ENCODE data around the gene CCDC57.
A peak's percentile ranks its signal among the peaks of the same experiment; 100 is the strongest.

CCDC57 gene

DNA sequence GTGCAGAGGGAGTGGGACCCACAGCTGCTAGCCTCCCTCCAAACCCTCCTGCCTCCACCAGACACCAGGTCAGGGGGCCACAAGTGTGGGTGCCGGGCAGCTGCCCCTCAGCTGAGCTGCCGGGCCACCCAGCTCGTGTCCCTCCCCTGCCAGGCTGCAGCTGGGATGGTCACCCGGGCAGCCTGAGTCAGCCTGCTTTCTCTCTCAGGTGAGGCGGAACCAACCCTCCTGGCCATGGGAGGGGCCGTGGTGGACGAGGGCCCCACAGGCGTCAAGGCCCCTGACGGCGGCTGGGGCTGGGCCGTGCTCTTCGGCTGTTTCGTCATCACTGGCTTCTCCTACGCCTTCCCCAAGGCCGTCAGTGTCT lies 23.1 kb upstream of the CCDC57 start:
- no peak for DNase-seq (ENCODE audit: low spot score)

DNA sequence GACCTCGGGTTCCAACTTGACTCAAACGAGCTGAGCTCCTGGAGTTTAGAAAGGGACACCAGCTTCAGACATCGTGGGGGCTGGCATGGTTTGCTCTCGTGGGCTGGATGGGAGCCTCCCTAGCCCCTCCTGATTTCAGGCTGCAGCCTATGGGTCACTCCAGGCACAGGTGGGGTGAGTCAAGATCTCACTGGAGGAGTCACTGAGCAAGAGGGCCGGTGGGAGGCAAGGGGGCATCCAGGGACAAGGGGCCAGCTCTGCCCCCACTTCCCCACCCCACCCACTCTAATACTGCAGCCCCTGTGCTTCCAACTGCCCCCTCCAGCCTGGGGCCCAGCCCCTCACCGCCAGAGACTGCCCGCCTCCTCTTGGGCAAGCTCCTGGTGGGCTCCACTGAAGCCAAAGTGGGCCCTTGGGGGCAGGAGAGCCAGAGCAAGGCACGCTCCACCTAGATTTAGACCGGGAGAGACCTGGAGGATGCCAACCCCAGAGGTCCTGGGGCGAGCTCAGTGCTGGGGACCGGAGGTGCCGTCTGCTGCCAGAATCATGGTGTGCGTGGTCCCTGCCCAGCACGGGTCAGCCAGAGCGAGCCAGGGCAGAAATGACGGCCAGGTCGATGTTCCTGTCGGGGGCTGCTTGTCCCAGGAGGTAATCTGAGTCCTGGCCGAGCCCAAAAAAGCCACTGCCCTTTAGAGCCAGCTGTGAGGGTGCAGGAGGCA lies 22.6 kb upstream of the CCDC57 start:
- no peak for DNase-seq (ENCODE audit: low spot score)

DNA sequence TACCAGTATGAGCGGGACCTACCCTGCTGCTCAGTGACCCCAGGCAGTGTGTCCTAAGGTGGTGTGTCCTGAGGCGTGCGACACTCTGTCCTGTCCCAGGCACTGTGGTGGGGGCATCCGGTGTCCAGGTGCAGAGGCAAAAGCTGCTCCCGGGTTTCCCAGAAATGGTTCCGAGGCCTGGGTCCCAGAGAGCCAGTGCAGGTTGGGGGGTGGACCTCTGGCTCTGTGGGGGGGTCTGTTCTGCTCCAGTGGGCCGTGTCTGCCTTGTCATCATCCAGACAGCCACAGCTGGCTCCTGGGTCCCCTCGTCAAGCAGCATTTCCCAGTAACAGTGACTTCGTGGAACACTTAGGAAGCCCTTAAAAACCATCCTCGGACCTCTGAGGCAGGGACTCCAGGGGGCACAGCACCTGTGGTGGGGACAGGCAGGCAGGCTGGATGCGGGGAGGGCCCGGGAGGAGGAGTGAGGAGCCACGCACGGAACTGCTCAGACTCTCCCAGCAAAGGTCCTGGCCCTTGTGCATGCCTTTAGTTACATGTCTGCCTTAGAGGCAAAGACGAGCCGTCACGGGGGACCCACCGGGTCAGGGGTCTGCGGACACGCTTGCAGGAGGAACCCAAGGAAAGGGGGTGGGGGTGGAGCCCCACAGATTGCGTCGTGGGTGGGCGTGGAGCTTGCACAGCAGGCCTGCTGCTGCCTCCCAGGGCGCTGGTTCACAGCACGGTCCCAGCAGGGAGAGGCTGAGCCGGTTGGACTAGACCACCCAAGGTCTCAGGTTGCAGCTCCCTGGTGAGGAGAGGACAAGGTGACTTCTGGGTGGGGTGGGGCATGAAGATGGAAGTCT lies 21.8 kb upstream of the CCDC57 start:
- no peak for DNase-seq (ENCODE audit: low spot score)

DNA sequence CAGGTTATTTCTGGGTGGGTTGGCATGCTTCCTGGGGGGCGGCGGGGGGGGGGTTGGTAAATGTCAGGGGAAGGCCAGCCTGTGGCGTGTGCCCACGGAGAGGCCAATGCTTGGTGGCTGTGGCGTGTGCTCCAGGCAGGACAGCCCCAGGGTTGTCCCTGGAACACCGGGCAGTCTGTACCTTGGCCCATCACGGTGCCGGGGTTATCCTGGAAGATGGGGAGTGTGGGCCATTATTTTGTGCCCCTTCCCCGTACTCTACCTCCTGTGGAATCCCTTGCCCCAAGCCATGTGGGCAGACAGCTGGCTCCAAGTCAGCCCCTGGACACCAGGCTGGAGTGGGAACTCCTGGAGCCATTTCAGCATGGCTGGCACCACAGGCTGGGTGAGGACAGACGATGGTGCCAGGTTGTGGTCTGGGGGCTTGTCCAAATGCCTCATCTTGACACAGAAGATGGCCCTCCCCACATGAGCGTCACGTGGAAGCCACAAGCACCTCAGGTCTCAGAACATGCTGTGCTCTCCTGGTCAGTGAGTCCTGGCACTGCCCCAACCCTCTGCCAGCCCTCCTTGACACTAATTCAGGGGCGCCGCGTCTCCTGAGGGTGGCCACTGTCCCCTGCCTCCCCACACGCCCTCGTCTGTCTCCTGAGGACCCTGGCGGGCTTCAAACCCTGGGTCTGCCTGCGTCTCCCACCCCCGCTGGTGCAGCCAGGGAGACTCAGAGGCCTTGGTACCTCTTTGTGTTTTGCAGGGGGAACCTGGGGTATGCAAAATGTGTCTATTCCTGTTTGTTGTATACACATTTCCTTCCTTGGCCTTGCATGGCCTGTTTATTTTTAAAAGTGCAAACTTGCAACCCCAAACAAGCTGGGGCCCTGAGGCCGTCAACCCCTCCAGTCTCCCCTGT lies 20.5 kb upstream of the CCDC57 start:
- DNase-seq (ENCODE audit: low spot score), result no peak

DNA sequence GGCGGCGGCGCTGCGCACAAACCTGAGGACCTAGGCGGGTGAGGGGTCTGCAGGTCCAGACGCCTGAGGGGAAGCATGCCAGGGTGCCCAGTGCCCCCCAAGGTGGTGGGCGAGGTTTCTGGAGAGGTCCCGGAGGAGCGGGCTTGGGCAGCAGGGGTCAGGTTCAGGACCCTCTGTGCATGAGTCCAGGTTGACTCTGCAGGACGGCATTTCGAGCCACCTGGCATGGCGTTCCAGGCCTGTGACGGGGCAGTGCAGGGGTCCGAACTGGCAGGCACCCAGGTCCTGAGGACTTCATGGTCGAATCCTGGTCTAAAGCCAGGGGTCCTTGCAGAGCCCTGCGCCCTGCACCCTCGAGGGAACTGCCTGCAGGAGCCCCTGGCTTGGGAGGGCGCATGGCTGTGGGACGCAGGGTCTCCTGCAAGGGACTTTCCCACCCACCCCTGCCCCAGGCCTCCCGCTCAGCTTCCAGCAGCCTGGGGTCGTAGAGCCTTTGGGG lies 19.7 kb upstream of the CCDC57 start:
- no peak for DNase-seq (ENCODE audit: low spot score)

DNA sequence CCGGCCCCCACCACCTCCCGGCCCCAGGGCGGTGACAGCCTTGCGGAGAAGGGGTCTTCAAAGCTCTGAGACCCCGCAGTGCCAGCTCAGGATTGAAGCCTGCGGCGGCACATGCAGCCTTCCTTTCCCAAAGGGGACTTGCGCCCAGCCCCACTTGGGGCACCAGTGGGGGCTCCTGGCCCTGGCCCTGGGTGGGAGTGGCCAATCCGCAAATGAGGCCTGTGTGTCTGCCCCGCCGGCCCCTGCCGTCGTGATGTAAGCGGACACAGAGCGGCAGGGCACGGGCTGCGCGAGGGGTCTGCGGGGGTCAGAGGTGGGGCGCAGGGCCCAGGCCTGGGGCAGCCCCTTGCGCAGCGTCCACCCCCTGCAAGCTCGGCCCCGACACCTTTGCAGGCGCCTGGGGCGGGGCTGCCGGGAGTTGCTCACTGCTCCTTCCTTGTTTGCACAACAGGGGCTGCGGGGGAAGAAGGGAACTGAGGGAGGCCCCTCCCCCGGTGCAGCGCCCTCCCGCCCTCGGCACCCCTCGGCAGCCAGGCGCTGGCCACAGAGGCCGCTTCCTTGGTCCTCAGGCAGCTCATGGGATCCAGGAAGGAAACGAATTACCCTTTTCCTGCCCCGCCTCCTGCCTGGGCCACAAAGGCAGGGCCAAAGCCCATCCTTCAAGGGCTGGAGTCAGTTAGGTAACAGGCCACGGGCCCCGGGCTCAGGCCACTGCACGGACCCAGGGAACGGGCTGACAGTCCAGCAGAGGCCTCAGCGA lies 19.1 kb upstream of the CCDC57 start:
- DNase-seq (ENCODE audit: low spot score), result peak; percentile 85

DNA sequence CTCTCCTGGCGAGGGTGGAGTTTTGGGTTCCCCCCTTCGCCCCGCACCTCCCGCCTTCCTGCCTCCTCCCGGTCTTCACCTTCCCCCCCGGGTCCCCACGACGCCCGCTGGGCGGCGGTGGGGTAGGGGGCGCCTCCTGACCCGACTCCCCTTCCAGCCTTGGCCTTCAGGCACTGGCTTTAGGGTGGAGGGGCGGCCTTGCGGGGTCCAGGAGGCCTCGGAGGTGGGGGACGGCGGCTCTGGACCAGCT lies 18.6 kb upstream of the CCDC57 start:
- no peak for DNase-seq (ENCODE audit: low spot score)

DNA sequence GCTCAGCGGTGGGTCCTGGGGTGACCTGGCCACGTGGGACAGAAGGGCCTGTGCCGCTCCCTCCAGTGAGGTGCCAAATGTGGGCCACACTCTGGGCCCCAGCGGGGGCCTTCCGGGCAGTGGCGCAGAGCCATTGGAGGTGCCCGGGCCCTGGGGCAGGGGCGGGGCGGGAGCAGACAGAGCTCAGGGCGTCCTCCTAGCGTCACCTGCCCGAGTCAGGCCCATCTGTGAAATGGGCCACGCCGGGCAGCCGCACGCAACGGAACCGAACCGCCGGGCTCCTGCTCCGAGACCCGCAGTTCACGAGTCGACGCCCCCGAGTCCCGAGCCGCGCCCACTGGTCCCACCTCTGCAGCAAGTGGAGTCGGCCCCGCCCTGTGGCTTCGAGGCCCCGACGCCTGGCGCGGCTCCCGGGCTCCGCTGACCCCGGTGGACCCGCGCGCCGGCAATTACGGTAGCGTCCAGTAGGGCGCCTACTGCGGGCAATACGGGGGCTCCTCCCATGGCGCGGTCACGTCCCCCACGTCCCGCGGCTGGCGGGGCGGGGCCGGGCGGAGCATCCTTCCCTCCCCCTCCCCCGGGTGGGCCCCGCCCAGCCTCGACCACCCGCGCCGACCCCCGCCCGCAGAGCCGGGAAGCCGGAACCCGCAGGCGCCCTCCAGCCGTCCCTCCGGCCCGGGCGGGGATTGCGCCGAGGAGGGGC lies 18.1 kb upstream of the CCDC57 start:
- peak; percentile 93 for DNase-seq (ENCODE audit: low spot score)

DNA sequence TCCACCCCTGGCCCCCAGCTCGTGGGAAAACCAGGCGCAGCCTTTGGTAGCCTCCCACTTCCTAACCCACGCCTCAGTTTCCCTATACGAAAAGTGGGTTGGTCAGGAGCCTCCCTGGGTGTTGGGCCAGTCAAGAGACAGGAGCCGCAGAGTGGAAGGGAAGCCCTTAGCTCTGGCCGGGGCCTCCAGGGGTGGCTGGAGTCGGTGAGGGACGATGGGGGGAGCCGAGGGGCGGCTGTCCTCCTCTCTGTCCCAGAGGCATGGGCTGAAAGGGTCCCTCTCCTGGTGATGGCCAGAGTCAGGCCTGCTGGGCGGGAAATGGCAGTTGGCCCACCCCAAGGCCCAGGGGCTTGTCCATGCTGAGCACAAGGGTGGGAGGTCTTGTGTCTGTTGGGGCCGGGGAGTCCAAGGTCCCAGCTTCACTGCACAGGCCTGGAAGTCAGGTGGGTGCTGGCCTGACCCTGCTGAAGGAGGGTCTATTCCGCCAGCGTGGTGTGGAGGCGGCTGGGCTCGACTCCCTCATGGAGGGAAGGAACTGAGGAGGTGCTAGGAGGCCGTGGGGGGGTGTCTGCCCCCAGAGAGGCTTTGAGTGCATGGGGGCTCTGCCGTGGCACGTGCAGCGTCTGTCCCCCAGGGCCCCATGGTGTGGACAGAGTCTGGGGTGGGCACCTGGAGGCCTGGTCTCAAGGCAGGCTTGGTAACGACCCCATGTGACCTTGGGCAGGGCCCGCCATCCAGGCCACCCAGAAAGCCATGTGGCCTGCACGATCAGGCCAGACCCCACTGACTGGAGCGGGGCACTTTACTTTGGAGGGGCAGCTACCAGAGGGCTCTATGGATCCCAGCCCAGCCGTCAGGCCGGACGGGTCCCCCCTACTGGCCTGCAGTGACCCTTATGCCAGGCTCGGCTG lies 17.3 kb upstream of the CCDC57 start:
- peak; percentile 70 for DNase-seq (ENCODE audit: low spot score)

DNA sequence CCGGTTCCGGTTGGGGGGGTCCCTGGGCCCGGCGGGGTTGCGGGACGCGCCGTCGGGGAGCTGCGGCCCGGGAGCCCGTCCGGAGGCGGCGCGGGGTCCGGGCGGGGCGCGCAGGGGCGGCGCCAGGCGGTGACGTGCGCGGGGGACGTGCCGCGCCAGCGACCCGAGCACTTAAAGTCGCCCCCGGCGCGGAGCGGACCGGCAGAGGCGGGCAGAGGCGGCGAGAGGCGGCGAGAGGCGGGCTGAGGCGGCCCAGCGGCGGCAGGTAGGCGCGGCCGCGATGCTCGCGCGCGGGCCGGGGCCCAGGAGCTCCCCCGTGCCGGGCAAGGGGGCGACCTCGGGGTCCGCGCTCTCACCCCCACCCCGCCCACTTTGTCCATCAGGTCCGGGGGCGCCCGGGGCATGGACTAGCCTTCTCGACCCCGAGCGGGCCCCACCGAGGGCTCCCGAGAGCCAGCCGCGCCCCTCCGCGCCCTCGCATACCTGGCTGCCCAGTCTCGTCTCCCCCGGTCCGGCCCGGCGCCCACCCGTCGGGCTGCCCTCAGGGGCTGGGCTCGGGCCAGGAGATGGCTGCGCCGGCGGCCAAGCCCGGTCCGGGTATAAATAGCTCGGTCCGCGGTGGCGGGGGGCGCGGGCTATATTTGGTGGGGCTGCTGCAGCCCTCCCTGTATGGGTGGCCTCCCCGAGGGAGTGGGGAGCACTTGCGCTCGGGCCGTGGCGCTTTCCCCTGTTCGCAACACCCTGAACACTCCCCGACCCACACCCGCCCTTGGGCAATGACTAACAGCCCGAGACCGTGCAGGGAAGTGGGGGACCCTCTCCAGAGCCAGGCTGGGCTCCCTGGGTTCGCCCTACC lies 16.4 kb upstream of the CCDC57 start, which contains the start of gene SLC16A3:
TSS of gene SLC16A3 (plus strand) at position 201 of the 856 bp plus-strand sequence. CDS start 6,967 bp downstream, outside the sequence.
- DNase-seq (ENCODE audit: low spot score), result peak; percentile 83

DNA sequence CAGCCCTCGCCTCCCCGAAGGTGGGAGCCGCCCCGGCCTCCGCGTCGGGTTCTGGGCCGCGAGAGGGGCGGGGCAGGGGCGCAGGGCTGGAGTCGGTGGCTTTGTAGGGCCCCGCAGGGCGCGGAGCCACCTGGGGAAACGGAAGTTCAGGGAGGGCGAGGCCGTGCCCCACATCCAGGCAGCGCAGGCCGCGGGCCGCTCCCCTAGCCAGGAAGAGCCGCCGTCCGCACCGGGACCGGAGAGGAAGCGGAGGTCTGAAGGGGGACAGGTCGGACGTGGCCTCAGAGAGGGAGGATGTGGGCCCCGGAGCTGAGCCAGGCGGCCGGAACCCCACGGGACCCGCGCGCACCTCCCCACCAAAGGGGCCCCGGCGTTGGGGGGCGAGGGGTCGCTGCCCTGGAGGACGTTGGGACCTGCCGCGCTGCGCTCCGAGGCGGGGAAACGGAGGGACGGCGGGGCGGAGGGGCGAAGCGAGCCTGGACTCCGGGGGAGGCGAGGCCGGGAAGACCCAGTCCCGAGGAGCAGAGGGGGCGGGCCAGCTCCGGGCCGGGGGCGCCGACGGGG lies 15.7 kb upstream of the CCDC57 start:
- no peak for DNase-seq (ENCODE audit: low spot score)

DNA sequence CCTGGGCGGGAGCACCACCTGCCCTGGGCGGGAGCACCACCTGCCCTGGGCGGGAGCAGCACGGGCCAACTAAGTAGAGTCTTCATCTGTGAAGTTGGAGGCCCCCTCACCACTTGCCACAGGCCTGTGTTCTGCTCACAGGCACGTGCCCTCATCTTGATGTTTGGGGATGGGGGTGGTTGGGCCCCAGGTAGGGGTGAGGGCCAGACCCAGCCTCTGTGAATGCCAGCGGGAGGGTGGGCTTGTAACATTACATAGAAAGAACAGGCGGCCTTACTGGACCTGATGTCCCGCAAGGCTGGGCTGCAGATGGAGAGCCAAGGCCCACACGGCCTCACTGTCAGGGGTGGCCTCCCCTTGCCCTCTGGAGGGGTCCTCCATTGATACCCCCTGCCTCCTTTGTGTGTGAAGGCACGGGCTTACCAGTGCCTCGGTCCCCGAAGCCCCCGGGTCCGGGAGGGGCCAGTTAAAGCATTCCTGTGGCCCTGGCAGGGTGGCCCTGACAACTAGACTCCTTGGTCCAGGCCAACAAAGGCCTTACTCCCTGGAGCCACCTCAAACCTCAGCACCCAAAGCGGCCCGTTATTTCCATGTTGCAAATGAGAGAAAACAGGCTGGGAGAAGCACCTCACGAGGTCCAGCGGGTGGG lies 15.1 kb upstream of the CCDC57 start:
- DNase-seq (ENCODE audit: low spot score), result no peak

DNA sequence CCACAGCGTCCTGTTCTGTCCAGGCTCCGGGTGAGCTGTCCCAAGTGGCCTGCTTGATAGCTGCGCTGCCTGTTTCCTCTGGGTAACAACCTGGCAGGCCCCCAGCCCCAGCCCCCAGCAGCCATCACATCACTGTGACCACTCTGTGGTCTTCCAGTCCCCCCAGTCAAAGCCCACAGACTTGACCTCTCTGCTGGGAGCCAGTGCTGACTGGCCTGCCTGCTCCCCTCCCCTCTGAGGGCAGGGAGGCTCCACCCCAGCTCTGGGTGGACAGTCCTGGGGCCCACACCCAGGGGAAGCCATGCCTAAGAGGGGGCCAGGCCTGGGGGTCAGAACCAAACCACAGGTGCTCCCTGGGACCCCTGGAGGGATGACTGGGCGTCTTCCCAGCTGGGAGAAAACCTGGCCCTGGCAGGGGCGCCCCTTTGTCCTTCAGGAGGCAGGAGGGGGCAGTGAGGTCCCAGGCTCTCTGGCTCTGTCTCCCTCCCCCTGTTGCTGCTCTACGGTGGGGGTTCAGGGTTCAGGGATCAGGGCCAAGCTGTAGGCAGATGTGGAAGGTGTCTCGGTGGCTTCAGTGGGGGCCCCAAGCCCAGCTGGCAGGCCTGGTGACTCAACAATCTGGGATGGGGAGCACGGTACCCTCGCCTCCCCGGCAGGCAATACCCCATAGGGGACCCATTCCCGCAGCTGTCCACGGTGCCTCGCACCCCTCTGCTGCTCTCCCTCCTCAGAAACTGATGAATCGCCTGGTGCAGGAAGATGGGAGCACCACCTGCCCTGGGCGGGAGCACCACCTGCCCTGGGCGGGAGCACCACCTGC lies 14.4 kb upstream of the CCDC57 start:
- no peak for DNase-seq (ENCODE audit: low spot score)

DNA sequence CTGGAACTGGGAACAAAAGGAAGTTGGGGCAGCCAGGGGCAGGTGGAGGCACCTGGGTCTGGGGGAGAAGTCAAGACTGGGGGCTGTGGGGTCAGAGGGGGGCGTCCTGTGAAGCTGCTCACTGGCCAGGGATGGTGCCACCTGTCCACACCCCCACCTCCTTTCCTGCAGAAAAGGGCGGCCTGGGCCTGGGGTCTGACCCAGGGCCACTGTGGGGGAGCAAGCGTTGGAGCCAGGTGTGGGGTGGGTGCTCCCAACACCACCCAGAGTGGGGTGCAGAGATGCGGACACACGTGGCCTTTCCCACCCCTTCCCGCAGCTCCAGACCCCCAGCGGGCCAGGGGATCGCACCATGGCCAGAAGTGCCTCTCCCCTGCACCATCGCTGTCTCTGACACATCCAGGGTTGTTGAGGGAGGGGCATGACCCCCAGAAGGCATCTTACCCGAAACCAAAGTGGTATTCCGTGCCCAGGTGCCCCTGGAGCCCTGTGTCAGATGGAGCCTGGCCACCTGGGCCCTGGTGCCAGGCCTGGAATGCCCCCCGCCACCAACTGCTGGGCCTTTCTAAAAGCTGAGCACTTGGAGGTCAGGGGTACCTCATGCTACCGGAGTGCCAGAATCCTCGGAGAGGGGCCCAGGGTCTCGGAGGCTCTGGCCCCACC lies 13.6 kb upstream of the CCDC57 start:
- DNase-seq (ENCODE audit: low spot score), result no peak

DNA sequence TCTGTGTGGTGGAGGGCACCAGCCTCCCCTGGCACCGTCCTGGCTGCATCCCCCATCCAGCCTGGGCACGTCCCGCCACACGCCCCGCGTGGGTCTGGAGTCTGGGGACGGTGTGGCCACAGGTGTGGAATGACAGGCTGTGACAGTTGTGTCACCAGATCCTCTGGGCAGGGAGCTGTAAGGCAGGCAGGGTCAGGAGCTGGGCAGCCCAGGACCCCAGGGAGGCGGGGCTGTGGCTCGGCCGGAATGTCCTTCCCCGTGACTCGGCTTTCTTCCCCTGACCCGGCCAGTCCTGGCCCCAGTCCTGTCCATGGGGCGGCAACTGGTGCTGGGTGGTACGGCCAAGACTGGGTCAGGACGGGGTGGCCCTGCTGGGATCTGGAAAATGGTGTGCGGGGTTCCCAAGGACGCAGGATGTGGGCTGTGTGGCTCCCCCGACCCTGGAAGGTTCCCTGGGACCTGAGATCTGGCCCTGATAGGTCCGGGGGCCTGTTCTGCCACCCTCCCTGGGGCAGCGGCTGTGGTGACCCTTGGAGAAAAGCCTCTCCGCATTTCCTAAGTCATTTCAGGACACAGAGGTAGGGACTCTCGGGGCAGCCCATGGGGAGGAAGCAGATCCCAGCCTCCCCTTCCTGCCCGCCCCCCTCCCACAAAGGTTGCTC lies 12.9 kb upstream of the CCDC57 start:
- no peak for DNase-seq (ENCODE audit: low spot score)

DNA sequence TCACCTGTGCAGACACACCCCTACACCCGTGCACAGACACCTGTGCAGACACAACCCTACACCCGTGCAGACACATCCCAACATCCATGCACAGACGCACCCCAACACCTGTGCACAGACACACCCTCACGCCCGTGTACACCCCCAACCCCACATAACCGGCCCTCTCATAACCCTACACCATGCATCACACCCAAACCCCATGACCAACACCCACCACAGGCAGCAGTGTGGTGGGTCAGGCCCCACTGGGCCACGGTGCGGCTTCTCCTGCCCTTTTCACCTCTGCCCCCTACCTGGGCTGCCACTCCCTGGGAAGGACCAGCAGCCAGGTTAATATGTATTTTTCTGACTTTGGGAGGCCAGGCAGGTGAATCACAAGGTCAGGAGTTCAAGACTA lies 12.0 kb upstream of the CCDC57 start:
- DNase-seq (ENCODE audit: low spot score), result no peak

All from ecto neural progenitor cell (in vitro differentiated cells).